GM12875 (cell line): Measurements from ENCODE around the gene TBC1D10B.

Experiments used
- H3K4me3 ChIP-seq: one replicate; pipeline ENCODE4 v1.5.1; 2011; ENCODE audit warnings: low read depth, low read length, control low read depth
- TF ChIP-seq, protein P1 (sequence below): IDR thresholded peaks from 2 replicates; pipeline ENCODE4 v1.5.1; 2011; ENCODE audit warnings: low read depth, mild to moderate bottlenecking, control low read depth, inconsistent platforms, low read length, moderate library complexity, borderline replicate concordance; ENCODE audit not compliant: insufficient read depth

The TBC1D10B gene

GRCh38 chr16:30368792-30369090 is 1.6 kb downstream of the TBC1D10B start:
- H3K4me3 ChIP-seq = peak overlapping the region; percentile 63
- TF ChIP-seq, protein P1, sequence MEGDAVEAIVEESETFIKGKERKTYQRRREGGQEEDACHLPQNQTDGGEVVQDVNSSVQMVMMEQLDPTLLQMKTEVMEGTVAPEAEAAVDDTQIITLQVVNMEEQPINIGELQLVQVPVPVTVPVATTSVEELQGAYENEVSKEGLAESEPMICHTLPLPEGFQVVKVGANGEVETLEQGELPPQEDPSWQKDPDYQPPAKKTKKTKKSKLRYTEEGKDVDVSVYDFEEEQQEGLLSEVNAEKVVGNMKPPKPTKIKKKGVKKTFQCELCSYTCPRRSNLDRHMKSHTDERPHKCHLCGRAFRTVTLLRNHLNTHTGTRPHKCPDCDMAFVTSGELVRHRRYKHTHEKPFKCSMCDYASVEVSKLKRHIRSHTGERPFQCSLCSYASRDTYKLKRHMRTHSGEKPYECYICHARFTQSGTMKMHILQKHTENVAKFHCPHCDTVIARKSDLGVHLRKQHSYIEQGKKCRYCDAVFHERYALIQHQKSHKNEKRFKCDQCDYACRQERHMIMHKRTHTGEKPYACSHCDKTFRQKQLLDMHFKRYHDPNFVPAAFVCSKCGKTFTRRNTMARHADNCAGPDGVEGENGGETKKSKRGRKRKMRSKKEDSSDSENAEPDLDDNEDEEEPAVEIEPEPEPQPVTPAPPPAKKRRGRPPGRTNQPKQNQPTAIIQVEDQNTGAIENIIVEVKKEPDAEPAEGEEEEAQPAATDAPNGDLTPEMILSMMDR = no peak

DNA sequence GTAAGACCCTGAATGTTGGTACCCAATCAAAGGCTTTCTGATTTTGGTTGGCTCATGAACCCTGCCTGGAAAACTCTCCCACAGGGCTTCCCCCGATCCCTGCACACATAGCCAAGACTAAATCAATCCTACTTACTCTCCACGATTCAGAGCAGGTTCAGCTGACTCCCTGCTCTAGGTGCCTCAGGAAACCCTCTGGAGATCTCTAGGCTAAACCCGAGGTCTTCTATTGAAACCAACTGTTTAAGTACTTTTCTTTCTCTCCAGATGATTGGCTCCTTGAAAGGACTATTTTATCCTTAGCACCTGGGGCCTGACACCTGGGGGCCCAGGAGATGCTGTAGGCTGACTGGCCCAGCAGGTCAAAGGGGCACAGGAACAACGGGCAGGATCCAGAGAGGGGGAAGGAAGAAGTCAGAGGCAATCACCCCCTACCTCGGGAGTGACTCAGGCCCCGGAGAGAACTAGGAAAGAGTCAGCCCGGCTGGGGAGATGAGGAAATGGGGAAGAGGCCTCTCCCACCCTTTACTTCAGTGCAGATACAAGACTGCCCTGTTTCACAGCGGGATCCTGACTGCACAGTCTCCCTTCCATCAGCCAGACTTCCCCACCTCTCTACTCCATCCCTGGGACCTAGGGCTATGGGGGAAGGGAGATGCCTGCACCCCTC is 2.0 kb downstream of the TBC1D10B start:
- TF ChIP-seq, protein P1 = no peak
- H3K4me3 ChIP-seq = peak overlapping the region; percentile 63

DNA sequence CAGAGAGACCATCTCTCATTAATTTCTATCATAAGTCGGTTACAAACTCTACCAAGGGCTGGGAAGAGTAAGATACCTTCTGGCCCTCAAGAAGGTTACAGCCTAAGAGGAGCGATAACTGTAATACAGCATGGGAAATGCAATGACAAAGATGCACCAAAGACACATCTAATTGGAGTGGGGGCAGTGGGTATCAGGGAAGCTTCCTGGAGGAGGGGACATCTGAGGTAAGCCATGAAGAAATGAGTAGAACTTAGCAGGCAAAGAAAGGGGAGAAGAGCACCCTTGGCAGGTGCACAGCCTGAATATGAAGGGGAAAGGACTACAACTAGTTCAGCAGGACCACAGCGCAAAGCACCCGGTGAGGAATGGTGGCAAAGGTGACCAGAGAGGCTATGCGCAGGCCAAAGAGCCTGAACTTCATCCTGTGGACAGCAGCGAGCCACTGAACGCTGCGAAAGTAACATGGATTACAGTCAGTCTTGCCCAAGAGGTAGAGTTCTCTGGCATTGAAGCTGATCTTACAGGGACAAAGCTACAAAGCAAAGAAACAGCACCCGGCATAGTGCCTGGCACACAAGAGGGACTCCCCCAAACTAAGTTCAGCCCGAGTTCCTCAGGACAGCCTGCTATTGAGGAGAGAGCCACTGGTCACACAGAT is 2.8 kb downstream of the TBC1D10B start:
- peak overlapping the region; percentile 1 for H3K4me3 ChIP-seq
- TF ChIP-seq, protein P1 = no peak

GRCh38 chr16:30366511-30366910 is 3.8 kb downstream of the TBC1D10B start:
- TF ChIP-seq, protein P1 = no peak
- no peak overlapping the region for H3K4me3 ChIP-seq

DNA sequence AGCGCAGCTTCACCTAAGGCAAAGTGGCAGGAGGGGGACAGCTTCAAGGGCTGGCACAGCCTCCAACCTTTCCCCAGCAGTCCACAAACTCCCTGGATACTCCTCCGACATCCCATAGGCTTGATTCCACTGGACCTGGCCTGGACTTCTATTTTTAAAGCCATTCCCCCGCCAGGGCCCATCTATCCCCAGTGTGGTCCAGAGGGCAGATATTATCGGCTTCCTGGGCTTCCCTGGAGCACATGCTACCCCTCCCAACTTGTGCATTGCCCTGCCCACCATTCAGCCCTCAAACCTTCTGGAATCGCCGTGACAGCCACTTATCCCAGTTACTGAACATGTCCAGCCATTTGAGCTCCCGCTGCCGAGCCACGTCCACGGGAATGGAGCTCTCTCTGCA is 5.1 kb downstream of the TBC1D10B start:
- H3K4me3 ChIP-seq = no peak overlapping the region
- TF ChIP-seq, protein P1 = no peak

- TF ChIP-seq, protein P1 = no peak
- no peak overlapping the region for H3K4me3 ChIP-seq
These were observed 9.1 kb downstream of the TBC1D10B start for GRCh38 chr16:30361180-30361579.

GRCh38 chr16:30359871-30360170 is 10.5 kb downstream of the TBC1D10B start:
- no peak overlapping the region for H3K4me3 ChIP-seq
- TF ChIP-seq, protein P1 = no peak
